Liver (tissue), 9 donors: ENCODE results near the gene PGBD5. TPM values are rescaled to one million over a fixed set of nuclear protein-coding genes. Genes with fewer than 3 reads are reported as not detected.

ENCODE experiments used
- DNase-seq: peaks from one replicate; pipeline ENCODE4 v3.0.0-alpha.2; 2017; ENCODE audit warnings: low spot score
- H3K27ac ChIP-seq, 2 donors: one replicate each; pipeline ENCODE4 v1.7.0; 2013; ENCODE audit warnings: inconsistent platforms in 2 of 2, low read length in 2 of 2, control low read depth in 1 of 2, low read depth in 1 of 2, mild to moderate bottlenecking in 1 of 2
- H3K27me3 ChIP-seq, 4 donors: one replicate each; pipeline versions ENCODE4 v1.6.1 to v1.7.0; 2013; ENCODE audit warnings: low read length in 3 of 4, inconsistent platforms in 1 of 4, mild to moderate bottlenecking in 1 of 4, moderate library complexity in 1 of 4; ENCODE audit not compliant: control insufficient read depth in 4 of 4, insufficient read depth in 4 of 4
- H3K36me3 ChIP-seq, 4 donors: one replicate each; pipeline versions ENCODE4 v1.6.1 to v1.7.0; 2013; ENCODE audit warnings: low read length in 3 of 4, mild to moderate bottlenecking in 3 of 4, low read depth in 1 of 4, moderate library complexity in 1 of 4; ENCODE audit not compliant: control insufficient read depth in 4 of 4, insufficient read depth in 3 of 4
- H3K4me1 ChIP-seq, 4 donors: one replicate each; pipeline versions ENCODE4 v1.6.1 to v1.7.0; 2013; ENCODE audit warnings: low read length in 3 of 4, mild to moderate bottlenecking in 3 of 4, moderate library complexity in 1 of 4; ENCODE audit not compliant: control insufficient read depth in 4 of 4, insufficient read depth in 4 of 4
- H3K4me3 ChIP-seq, 3 donors: one replicate each; pipeline versions ENCODE4 v1.6.1 to v1.7.0; 2013; ENCODE audit warnings: low read length in 3 of 3, control low read depth in 1 of 3, low read depth in 1 of 3, mild to moderate bottlenecking in 1 of 3
- H3K9ac ChIP-seq, 2 donors: one replicate each; pipeline ENCODE4 v1.7.0; 2013; ENCODE audit warnings: low read length in 2 of 2, mild to moderate bottlenecking in 2 of 2, moderate library complexity in 2 of 2, control low read depth in 1 of 2, low read depth in 1 of 2
- H3K9me3 ChIP-seq, 4 donors: one replicate each; pipeline versions ENCODE4 v1.6.1 to v1.7.0; 2013; ENCODE audit warnings: low read length in 3 of 4; ENCODE audit not compliant: control insufficient read depth in 4 of 4
- ATF3 ChIP-seq: IDR thresholded peaks from 2 replicates; pipeline ENCODE4 v1.6.1; 2016; ENCODE audit warnings: antibody characterized with exemption
- CTCF ChIP-seq: fragments of 150-350 bp; IDR thresholded peaks from 2 replicates; pipeline ENCODE4 v1.5.1; 2017; ENCODE audit warnings: improper control_type of control experiment, low read depth, low read length; ENCODE audit not compliant: missing input control
- EGR1 ChIP-seq, 2 donors: IDR thresholded peaks; 2 replicates each; pipeline ENCODE4 v1.6.1; 2016 to 2018; ENCODE audit warnings: antibody characterized with exemption in 2 of 2, low read depth in 2 of 2
- FOXA1 ChIP-seq: IDR thresholded peaks from 2 replicates; pipeline ENCODE4 v1.6.1; 2016; ENCODE audit warnings: antibody characterized with exemption
- FOXA2 ChIP-seq: IDR thresholded peaks from 2 replicates; pipeline ENCODE4 v1.6.1; 2016; ENCODE audit warnings: antibody characterized with exemption
- GABPA ChIP-seq, 2 donors: IDR thresholded peaks in 1 of 2; conservative IDR thresholded peaks in 1 of 2; 2 replicates each; pipeline ENCODE4 v1.6.1; 2016; ENCODE audit warnings: antibody characterized with exemption in 2 of 2, mild to moderate bottlenecking in 1 of 2, moderate library complexity in 1 of 2
- HNF4A ChIP-seq, 2 donors: conservative IDR thresholded peaks; 2 replicates each; pipeline ENCODE4 v1.6.1; 2016; ENCODE audit warnings: antibody characterized with exemption in 2 of 2, mild to moderate bottlenecking in 2 of 2
- HNF4G ChIP-seq: IDR thresholded peaks from 2 replicates; pipeline ENCODE4 v1.6.1; 2016; ENCODE audit warnings: antibody characterized with exemption
- JUND ChIP-seq, 2 donors: IDR thresholded peaks; 2 replicates each; pipeline ENCODE4 v1.6.1; 2016; ENCODE audit warnings: antibody characterized with exemption in 2 of 2
- MAX ChIP-seq: IDR thresholded peaks from 2 replicates; pipeline ENCODE4 v1.6.1; 2016; ENCODE audit warnings: antibody characterized with exemption
- NR2F2 ChIP-seq: IDR thresholded peaks from 2 replicates; pipeline ENCODE4 v1.6.1; 2016; ENCODE audit warnings: antibody characterized with exemption
- RAD21 ChIP-seq, 2 donors: IDR thresholded peaks; 2 replicates each; pipeline ENCODE4 v1.6.1; 2016; ENCODE audit warnings: antibody characterized with exemption in 2 of 2, mild to moderate bottlenecking in 2 of 2
- REST ChIP-seq: IDR thresholded peaks from 2 replicates; pipeline ENCODE4 v1.6.1; 2016; ENCODE audit warnings: antibody characterized with exemption, mild to moderate bottlenecking
- RXRA ChIP-seq, 2 donors: IDR thresholded peaks; 2 replicates each; pipeline ENCODE4 v1.6.1; 2017 to 2018; ENCODE audit warnings: antibody characterized with exemption in 2 of 2, mild to moderate bottlenecking in 1 of 2
- SP1 ChIP-seq: IDR thresholded peaks from 2 replicates; pipeline ENCODE4 v1.6.1; 2018; ENCODE audit warnings: antibody characterized with exemption, mild to moderate bottlenecking
- TAF1 ChIP-seq: conservative IDR thresholded peaks from 2 replicates; pipeline ENCODE4 v1.6.1; 2016; ENCODE audit warnings: antibody characterized with exemption, mild to moderate bottlenecking
- YY1 ChIP-seq: IDR thresholded peaks from 2 replicates; pipeline ENCODE4 v1.6.1; 2016; ENCODE audit warnings: antibody characterized with exemption, mild to moderate bottlenecking
- ZBTB33 ChIP-seq: IDR thresholded peaks from 2 replicates; pipeline ENCODE4 v1.6.1; 2016; ENCODE audit warnings: antibody characterized with exemption
- WGBS: extraction: QIAGEN DNeasy Blood & Tissue Kit; methylation state at CpG from one replicate; pipeline ENCODE4 v1.1.7; 2013; 5-methylcytosine and 5-hydroxymethylcytosine counted together
- polyA plus RNA-seq, 2 donors: library from polyadenylated mRNA; stranded (reverse) in 1 of 2; unstranded in 1 of 2; fragments of 200-250 nt in 1 of 2; fragments of >200 nt in 1 of 2; fragmentation: Nextera tagmentation in 1 of 2; extraction: Ambion mirVana in 1 of 2; gene quantifications; one replicate each; pipeline versions ENCODE4 v1.2.1 to v1.2.3, GENCODE V29; 2013 to 2015
- total RNA-seq, 2 donors: library from RNA; depleted of rRNA; stranded (reverse); fragments of >200 nt; gene quantifications; one replicate each; pipeline ENCODE4 v1.2.3, GENCODE V29; 2014
- donor health status: healthy.
- donor health status: healthy.
- donor health status: healthy.
- donor health status: healthy.
- donor health status: healthy.

Gene PGBD5
- total and polyA plus RNA-seq, 4 donors = 0.88 to 5.4 (median 2.7) TPM

- H3K27me3 ChIP-seq = no peaks in the 10 kb centered on the region
- no peak overlapping the region for H3K4me3 ChIP-seq
- TF ChIP-seq SP1 (no peak), TAF1 (no peak), ZBTB33 (no peak), FOXA2 (no peak), JUND (IDR thresholded peaks at IDR 0.05) (no peak), HNF4A (conservative IDR thresholded peaks at IDR 0.05) (no peak), FOXA1 (no peak), RXRA (IDR thresholded peaks at IDR 0.05) (no peak), NR2F2 (no peak), HNF4G (no peak), ATF3 (no peak), GABPA (IDR thresholded peaks at IDR 0.05 in 1 of 2, conservative IDR thresholded peaks at IDR 0.05 in 1 of 2) (no peak), EGR1 (IDR thresholded peaks at IDR 0.05; ENCODE audit: low read depth in 2 of 2) (no peak), YY1 (no peak), MAX (no peak), REST (no peak), RAD21 (IDR thresholded peaks at IDR 0.05) (no peak), CTCF (no peak)
- H3K9me3 ChIP-seq = peaks cover 0 to 8% (median 3%) of the 10 kb centered on the region in 4 donors
- WGBS = 80% methylated on average over 1 of the region's 1 CpG
- no peak overlapping the region for H3K27ac ChIP-seq
- no peak for DNase-seq
- H3K9ac ChIP-seq = no peak overlapping the region
- no peaks in the 10 kb centered on the region for H3K36me3 ChIP-seq
- H3K4me1 ChIP-seq = peaks cover 0 to 10% (median 7%) of the 10 kb centered on the region in 4 donors
Observed at GRCh38 chr1:230379928-230380327, 46.2 kb downstream of the PGBD5 start.

- Histone ChIP-seq H3K4me3 (no peak overlapping the region), H3K27me3 (no peaks in the 10 kb centered on the region), H3K9me3 (peaks cover 0 to 8% (median 3%) of the 10 kb centered on the region in 4 donors), H3K4me1 (peaks cover 0 to 10% (median 7%) of the 10 kb centered on the region in 4 donors), H3K36me3 (no peaks in the 10 kb centered on the region), H3K9ac (no peak overlapping the region), H3K27ac (no peak overlapping the region)
- TF ChIP-seq TAF1 = no peak
- TF ChIP-seq FOXA1 = no peak
- TF ChIP-seq RXRA (IDR thresholded peaks at IDR 0.05) = no peak
- no peak for TF ChIP-seq JUND (IDR thresholded peaks at IDR 0.05)
- no peak for TF ChIP-seq MAX
- TF ChIP-seq ZBTB33 = no peak
- TF ChIP-seq REST = no peak
- no peak for TF ChIP-seq YY1
- no peak for TF ChIP-seq SP1
- 95% methylated on average over 3 of the region's 3 CpGs for WGBS
- DNase-seq = no peak
Observed at GRCh38 chr1:230379462-230379861, 46.7 kb downstream of the PGBD5 start.
